GM18499 (cell line): ENCODE results near the gene ITGB1BP1.

Source experiments
- ATAC-seq: cut with Tn5 transposase; IDR thresholded peaks from one replicate; pipeline ENCODE4 v1.9.1; 2021; ENCODE audit warnings: moderate number of reproducible peaks; ENCODE audit not compliant: insufficient read depth, unreplicated experiment

ITGB1BP1 gene

GRCh38 chr2:9355270-9355669 lies 68.1 kb downstream of the ITGB1BP1 start:
- no peak for ATAC-seq

DNA sequence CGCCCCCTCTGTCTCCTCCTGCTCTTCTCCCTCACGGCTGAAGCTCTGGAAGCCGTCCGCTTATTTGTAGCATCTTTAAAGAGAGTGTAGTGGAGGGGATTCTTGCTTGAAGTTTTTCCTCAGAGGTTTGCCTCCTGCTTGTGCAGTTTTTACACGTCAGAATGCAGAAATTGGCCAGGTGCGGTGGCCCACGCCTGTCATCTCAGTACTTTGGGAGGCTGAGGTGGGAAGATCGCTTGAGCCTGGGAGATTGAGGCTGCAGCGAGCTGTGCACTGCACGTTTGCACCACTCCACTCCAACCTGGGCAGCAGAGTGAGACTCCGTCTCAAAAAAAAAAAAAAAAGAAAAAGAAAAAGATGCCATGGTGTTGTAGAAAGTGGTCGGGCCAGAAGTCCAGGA lies 69.0 kb downstream of the ITGB1BP1 start:
- ATAC-seq, result no peak
